Measurements from ENCODE around the gene EEF1A2.

Gene EEF1A2

GRCh38 chr20:63497946-63498935 lies 642 bp downstream of the EEF1A2 start:
- DNase-seq = no peak

DNA sequence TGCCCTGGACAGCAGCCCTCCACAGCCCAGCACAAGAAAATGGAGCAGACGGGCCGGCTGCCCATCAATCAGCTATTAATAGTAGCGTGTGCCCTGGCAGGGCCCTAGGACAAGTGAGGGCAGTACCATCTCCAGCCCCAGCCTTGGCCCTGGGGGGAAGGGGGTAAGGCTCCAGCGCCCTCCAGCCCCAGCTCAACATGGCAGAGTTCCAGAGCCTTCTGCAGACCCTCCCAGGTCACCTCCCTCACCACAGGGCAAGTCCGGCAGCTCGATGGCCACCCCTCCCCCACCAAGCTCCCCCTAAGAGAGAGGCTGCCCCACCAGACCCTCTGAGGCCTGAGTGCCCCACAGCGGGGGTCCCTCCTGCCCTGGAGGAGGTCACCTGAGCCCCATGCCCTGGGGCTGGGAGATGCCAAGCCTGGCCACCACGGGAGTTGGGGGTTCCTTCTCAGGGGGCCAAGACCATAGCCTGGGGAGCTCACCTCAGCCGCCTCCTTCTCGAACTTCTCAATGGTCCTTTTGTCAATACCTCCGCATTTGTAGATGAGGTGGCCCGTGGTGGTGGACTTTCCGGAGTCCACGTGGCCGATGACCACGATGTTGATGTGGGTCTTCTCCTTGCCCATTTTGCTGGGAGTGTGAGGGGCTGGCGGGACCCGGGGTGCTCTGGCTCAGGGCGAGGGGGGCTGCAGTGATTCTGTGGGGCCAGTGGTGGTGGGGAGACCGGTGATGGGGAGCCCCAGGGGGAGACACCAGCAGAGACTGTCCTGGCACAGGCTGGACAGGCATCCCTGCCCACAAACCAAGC lies 1.5 kb downstream of the EEF1A2 start:
- DNase-seq = no peak

DNA sequence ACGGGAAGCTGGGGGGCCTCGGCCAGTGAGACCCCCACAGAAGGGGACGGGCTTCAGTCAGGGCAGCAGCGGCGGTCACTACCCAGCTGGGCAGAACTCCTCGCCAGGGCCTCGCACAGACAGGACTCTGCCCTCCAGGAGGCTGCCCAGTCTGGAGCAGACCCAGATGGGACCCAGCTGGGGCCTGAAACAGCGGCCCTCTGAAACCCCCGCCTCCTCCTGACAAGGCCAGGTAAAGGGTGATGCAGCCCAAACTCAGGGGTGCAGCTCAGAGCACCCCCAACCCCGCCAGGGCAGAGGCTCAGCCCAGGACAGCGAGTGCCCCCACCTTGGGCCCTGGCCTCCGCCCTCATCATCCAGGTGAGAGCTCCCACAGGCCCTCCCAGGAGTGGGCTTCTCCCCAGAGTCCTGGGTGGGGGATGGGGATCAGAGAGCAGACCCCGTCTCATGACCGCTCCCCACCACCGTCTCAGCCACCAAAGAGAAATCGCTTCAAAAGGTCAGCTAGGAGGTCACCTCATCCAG lies 2.2 kb downstream of the EEF1A2 start:
- DNase-seq = no peak

DNA sequence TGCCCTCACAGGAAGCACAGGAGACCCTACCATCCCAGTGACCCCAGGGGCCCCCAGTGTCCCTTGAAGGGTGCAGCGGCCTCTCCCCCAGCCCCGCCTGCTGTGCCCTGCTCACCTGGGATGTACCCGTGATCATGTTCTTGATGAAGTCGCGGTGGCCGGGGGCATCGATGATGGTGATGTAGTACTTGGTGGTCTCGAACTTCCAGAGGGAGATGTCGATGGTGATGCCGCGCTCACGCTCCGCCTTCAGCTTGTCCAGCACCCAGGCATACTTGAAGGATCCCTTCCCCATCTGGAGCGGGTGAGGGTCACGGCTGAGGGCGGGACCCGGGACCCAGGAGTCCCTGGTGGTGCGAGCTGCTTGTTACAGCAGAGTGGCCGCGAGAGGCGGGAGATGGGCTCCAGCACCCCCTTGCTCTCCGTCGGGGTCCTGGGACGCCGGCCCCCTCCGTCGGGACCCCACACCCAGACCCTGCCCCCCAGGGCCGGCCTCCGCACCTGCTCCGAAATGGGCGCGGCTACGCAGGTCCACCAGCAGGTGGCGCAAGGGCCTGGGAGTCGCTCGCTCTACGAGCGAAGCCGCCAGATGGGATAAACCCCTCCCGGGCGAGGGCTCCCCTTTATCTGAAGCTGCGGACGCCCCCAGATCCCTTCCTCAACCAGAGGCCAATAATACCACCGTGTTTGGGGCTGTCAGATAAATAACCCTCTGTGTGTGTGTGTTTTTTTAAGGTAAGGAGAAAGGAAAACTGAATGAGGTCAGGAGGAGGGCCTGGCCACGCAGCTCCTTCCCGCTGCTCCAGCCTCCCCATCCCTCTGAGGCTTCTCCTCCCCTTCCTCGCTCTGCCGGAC lies 2.9 kb downstream of the EEF1A2 start:
- peak; percentile 76 for DNase-seq

- DNase-seq = no peak
Observed at GRCh38 chr20:63495167-63495720, 3.6 kb downstream of the EEF1A2 start.

GRCh38 chr20:63494420-63495166 lies 4.3 kb downstream of the EEF1A2 start:
- DNase-seq = no peak

- no peak for DNase-seq
Observed at GRCh38 chr20:63494084-63494419, 4.8 kb downstream of the EEF1A2 start.

GRCh38 chr20:63493563-63494020 lies 5.3 kb downstream of the EEF1A2 start:
- DNase-seq = no peak

DNA sequence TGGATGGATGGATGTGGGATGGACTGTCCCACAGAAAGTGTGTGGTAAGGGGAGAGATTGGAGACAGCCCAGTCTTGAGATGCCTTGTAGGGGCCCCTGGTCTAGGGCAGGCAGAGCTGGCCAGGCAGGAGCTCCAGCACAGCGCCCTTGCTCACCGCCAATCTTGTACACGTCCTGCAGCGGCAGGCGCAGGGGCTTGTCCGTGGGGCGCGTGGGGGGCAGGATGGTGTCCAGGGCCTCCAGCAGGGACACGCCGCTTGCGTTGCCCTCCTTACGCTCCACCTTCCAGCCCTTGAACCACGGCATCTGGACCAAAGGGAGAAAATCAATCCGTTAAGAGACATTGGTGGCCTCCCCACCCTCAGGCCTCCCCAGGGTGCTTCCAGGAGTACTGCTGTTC lies 5.9 kb downstream of the EEF1A2 start:
- DNase-seq = no peak

- no peak for DNase-seq
Observed at GRCh38 chr20:63492518-63492917, 6.4 kb downstream of the EEF1A2 start.

- DNase-seq = no peak
Observed at GRCh38 chr20:63491635-63492230, 7.2 kb downstream of the EEF1A2 start.

- DNase-seq = no peak
Observed at GRCh38 chr20:63491078-63491477, 7.8 kb downstream of the EEF1A2 start.

DNA sequence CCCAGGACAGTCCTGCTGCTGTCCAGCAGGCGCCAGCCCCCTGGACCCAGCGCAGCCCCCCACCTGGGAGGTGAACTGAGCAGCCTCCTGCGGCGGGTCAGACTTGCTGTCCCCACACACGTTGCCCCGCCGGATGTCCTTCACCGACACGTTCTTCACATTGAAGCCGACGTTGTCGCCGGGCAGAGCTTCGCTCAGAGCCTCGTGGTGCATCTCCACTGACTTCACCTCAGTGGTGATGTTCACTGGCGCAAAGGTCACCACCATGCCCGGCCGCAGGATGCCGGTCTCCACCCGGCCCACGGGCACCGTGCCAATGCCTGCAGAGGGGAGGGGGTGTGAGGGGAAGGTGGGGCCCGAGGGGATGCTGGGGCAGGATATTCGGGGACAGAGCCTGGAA lies 8.5 kb downstream of the EEF1A2 start:
- DNase-seq = no peak

- no peak for DNase-seq
Observed at GRCh38 chr20:63488315-63489251, 10.3 kb downstream of the EEF1A2 start.

- DNase-seq = no peak
Observed at GRCh38 chr20:63487781-63488241, 11.1 kb downstream of the EEF1A2 start.

- no peak for DNase-seq
Observed at GRCh38 chr20:63487116-63487764, 11.6 kb downstream of the EEF1A2 start.

GRCh38 chr20:63486300-63486855 lies 12.5 kb downstream of the EEF1A2 start:
- DNase-seq = no peak

GRCh38 chr20:63484651-63485403 lies 14.1 kb downstream of the EEF1A2 start:
- DNase-seq = no peak
